Cardiac ventricle fibroblast (primary cell): Measurements from ENCODE around the gene PTPN5. TPM values are rescaled to one million over a fixed set of nuclear protein-coding genes. Genes with fewer than 3 reads are reported as not detected.

ENCODE experiments used
- total RNA-seq: library from RNA; depleted of rRNA; stranded (reverse); fragments of >200 nt; gene quantifications from 2 replicates; pipeline ENCODE4 v1.2.3, GENCODE V29; 2015

The PTPN5 gene
- not detected in 2 replicates for total RNA-seq

GRCh38 chr11:18791207-18791968 lies at the start of gene PTPN5:
PTPN5 (minus strand) TSS chr11:18791798; CDS start chr11:18771958, 19,840 bp downstream.

GRCh38 chr11:18726040-18726439 lies 65.6 kb downstream of the PTPN5 start, which contains the start of gene IGSF22:
IGSF22 (minus strand) TSS chr11:18726188; CDS start chr11:18724236, 1,952 bp downstream.

GRCh38 chr11:18698341-18699268 lies 93.0 kb downstream of the PTPN5 start, which contains the start of gene TMEM86A:
TMEM86A (plus strand) TSS chr11:18698779; CDS start chr11:18698887, 108 bp downstream.

Other genes with a start within 250 kb of the PTPN5 start
- 19.5 and 19.7 TPM in 2 replicates for gene UEVLD, start 203.1 kb downstream of the PTPN5 start, total RNA-seq
- not detected in 2 replicates for gene MISFA, start 192.0 kb downstream of the PTPN5 start, total RNA-seq
- gene SPTY2D1, start 157.5 kb downstream of the PTPN5 start, total RNA-seq: 12.3 and 24.2 TPM in 2 replicates
- 2.2 and 3.1 TPM in 2 replicates for gene TMEM86A, start 93.0 kb downstream of the PTPN5 start, total RNA-seq
- gene IGSF22, start 65.6 kb downstream of the PTPN5 start, total RNA-seq: not detected in 2 replicates
- gene MRGPRX1, start 147.6 kb upstream of the PTPN5 start, total RNA-seq: not detected in 2 replicates